Measurements from ENCODE around the gene GPR42.

DNA sequence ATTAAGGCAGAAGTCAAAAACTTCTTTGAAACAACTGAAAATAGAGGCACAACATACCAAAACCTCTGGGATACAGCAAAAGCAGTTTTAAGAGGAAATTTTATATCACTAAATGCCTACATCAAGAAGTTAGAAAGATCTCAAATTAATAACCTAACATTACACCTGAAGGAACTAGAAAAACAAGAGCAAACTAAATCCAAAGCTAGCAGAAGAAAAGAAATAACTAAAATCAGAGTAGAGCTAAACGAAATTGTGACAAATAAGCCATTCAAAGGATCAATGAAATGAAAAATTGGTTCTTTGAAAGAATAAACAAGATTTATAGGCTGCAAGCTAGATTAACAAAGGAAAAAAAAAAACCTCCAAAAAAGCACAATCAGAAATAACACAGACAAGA lies 2.5 kb upstream of the GPR42 start:
- TF ChIP-seq, protein P1, sequence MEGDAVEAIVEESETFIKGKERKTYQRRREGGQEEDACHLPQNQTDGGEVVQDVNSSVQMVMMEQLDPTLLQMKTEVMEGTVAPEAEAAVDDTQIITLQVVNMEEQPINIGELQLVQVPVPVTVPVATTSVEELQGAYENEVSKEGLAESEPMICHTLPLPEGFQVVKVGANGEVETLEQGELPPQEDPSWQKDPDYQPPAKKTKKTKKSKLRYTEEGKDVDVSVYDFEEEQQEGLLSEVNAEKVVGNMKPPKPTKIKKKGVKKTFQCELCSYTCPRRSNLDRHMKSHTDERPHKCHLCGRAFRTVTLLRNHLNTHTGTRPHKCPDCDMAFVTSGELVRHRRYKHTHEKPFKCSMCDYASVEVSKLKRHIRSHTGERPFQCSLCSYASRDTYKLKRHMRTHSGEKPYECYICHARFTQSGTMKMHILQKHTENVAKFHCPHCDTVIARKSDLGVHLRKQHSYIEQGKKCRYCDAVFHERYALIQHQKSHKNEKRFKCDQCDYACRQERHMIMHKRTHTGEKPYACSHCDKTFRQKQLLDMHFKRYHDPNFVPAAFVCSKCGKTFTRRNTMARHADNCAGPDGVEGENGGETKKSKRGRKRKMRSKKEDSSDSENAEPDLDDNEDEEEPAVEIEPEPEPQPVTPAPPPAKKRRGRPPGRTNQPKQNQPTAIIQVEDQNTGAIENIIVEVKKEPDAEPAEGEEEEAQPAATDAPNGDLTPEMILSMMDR (IDR thresholded peaks at IDR 0.05) = no peak
- no peak for TF ChIP-seq POLR2A (IDR thresholded peaks at IDR 0.05)
